ENCODE data around the gene CKM.

DNA sequence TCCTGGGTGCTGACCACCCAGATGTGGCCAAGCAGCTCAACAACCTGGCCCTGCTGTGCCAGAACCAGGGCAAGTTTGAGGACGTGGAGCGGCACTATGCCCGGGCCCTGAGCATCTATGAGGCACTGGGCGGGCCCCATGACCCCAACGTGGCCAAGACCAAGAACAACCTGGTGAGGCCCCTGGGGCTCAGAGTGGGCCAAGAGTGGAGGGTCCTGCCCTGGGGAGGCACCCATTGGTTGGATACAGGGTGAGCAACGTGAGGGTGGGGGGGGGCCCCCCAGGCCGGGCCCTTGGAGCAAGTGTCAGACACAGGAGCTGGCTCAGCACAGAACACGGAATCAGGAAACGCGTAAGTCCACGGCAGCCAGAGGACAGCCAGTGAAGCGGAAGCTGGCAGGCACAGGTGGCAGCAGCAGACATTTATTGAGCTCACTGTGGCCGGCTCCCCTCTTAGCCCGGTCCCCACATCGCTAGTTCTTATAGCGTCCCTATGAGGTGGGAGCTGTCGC is 26.8 kb upstream of the CKM start:
- TF ChIP-seq, protein P1, sequence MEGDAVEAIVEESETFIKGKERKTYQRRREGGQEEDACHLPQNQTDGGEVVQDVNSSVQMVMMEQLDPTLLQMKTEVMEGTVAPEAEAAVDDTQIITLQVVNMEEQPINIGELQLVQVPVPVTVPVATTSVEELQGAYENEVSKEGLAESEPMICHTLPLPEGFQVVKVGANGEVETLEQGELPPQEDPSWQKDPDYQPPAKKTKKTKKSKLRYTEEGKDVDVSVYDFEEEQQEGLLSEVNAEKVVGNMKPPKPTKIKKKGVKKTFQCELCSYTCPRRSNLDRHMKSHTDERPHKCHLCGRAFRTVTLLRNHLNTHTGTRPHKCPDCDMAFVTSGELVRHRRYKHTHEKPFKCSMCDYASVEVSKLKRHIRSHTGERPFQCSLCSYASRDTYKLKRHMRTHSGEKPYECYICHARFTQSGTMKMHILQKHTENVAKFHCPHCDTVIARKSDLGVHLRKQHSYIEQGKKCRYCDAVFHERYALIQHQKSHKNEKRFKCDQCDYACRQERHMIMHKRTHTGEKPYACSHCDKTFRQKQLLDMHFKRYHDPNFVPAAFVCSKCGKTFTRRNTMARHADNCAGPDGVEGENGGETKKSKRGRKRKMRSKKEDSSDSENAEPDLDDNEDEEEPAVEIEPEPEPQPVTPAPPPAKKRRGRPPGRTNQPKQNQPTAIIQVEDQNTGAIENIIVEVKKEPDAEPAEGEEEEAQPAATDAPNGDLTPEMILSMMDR (conservative IDR thresholded peaks at IDR 0.05), result no peak
- no peak for TF ChIP-seq ZFX (IDR thresholded peaks at IDR 0.05)

Measured in C4-2B (cell line).